ENCODE results near the gene MIPEP. TPM values are rescaled to one million over a fixed set of nuclear protein-coding genes. Genes with fewer than 3 reads are reported as not detected.

Gene MIPEP
- total RNA-seq, 1 donor from 2014 or later = 14.0 TPM

DNA sequence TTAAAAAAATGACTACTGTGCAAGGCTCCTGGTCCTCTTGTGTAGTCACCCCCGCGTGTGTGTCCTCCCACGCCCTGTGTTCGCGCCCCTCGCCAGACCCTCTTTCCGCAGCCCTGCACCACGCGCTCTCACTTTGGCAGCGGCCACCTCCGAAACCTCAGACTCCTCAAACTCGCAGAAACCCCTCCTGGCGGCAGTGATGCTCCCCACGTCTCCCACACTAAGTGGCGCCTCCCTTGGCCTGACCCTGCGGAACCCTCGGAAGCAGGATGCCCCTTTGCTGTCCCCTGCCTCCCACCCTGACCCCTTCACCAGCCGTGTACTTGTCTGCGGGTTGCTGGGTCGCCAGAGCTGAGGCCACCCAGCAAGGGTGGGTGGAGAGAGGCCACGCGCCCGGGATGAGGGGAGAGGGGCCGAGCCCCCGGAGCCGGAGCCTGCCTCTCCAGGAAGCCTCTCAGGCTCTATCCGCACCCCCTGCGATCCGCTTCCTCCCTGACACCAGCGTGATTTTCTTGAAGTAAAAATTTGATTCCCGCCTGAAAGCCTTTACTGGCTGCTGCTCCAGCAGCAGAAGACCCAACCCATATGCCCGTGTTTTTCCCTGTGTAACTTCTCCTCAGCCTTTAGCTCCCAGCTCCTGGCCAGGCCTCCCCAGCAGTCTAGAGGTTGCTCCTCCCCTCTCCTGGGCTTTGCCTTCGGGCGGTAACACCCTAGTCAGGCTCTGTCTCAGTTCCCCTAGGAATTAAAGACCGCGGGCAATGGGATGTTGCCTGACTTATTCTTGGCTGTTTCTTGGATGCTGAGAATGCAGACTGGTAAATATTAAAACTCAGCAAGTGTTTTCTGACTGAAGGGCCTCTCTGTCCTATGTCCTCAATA lies 55.2 kb downstream of the MIPEP start:
- Mint-ChIP-seq H3K4me1 (ENCODE audit: unreplicated experiment) (no peaks in the 10 kb centered on the region), H3K4me3 (ENCODE audit: unreplicated experiment) (no peak overlapping the region), H3K27ac (ENCODE audit: unreplicated experiment) (no peak overlapping the region)

GRCh38 chr13:23828866-23829265 lies 60.3 kb downstream of the MIPEP start:
- H3K4me1 Mint-ChIP-seq (ENCODE audit: unreplicated experiment) = no peaks in the 10 kb centered on the region
- peaks cover 11% of the 10 kb centered on the region for H3K9me3 Mint-ChIP-seq (ENCODE audit: unreplicated experiment)
- TF ChIP-seq, protein P1, sequence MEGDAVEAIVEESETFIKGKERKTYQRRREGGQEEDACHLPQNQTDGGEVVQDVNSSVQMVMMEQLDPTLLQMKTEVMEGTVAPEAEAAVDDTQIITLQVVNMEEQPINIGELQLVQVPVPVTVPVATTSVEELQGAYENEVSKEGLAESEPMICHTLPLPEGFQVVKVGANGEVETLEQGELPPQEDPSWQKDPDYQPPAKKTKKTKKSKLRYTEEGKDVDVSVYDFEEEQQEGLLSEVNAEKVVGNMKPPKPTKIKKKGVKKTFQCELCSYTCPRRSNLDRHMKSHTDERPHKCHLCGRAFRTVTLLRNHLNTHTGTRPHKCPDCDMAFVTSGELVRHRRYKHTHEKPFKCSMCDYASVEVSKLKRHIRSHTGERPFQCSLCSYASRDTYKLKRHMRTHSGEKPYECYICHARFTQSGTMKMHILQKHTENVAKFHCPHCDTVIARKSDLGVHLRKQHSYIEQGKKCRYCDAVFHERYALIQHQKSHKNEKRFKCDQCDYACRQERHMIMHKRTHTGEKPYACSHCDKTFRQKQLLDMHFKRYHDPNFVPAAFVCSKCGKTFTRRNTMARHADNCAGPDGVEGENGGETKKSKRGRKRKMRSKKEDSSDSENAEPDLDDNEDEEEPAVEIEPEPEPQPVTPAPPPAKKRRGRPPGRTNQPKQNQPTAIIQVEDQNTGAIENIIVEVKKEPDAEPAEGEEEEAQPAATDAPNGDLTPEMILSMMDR (IDR thresholded peaks at IDR 0.05) = no peak
- H3K36me3 Mint-ChIP-seq (ENCODE audit: unreplicated experiment) = peaks cover 21% of the 10 kb centered on the region
- no peak overlapping the region for H3K4me3 Mint-ChIP-seq (ENCODE audit: unreplicated experiment)
- no peak for DNase-seq (ENCODE audit: extremely low spot score, unreplicated experiment)
- no peaks in the 10 kb centered on the region for H3K27me3 Mint-ChIP-seq (ENCODE audit: unreplicated experiment)
- no peak overlapping the region for H3K27ac Mint-ChIP-seq (ENCODE audit: unreplicated experiment)

More for the DNA sequence above, 55.2 kb downstream of the MIPEP start:
- TF ChIP-seq, protein P1 (IDR thresholded peaks at IDR 0.05) = no peak
- H3K27me3 Mint-ChIP-seq (ENCODE audit: unreplicated experiment) = no peaks in the 10 kb centered on the region
- H3K36me3 Mint-ChIP-seq (ENCODE audit: unreplicated experiment) = peaks cover 12% of the 10 kb centered on the region
- H3K9me3 Mint-ChIP-seq (ENCODE audit: unreplicated experiment) = no peaks in the 10 kb centered on the region
- no peak for DNase-seq (ENCODE audit: extremely low spot score, unreplicated experiment)

DNA sequence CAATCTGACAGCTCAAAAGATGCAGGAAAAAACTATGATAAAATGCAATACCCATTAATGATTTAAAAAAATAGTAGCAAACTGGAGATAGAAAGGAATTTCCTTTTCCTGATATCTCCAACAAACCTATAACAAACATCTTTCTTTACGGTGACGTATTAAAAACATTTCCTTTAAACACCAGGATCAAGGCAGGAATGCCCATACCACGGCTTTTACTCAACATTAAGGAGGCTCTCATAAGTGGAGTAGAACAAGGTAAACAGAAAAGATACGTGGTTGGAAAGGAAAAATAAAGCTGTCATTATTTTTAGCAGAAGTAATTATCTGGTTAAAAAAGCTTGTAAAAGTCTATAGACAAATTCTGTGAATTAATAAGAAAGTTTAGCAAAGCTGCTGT lies 61.1 kb downstream of the MIPEP start:
- H3K27ac Mint-ChIP-seq (ENCODE audit: unreplicated experiment) = no peak overlapping the region
- TF ChIP-seq, protein P1 (IDR thresholded peaks at IDR 0.05) = no peak
- DNase-seq (ENCODE audit: extremely low spot score, unreplicated experiment) = no peak

GRCh38 chr13:23825179-23825578 lies 64.0 kb downstream of the MIPEP start:
- peaks cover 11% of the 10 kb centered on the region for H3K9me3 Mint-ChIP-seq (ENCODE audit: unreplicated experiment)
- no peak overlapping the region for H3K27ac Mint-ChIP-seq (ENCODE audit: unreplicated experiment)
- H3K36me3 Mint-ChIP-seq (ENCODE audit: unreplicated experiment) = peaks cover 22% of the 10 kb centered on the region
- H3K27me3 Mint-ChIP-seq (ENCODE audit: unreplicated experiment) = no peaks in the 10 kb centered on the region
- H3K4me3 Mint-ChIP-seq (ENCODE audit: unreplicated experiment) = no peak overlapping the region
- H3K4me1 Mint-ChIP-seq (ENCODE audit: unreplicated experiment) = no peaks in the 10 kb centered on the region
- DNase-seq (ENCODE audit: extremely low spot score, unreplicated experiment) = no peak
- TF ChIP-seq, protein P1 (IDR thresholded peaks at IDR 0.05) = no peak

More for the DNA sequence above, 61.1 kb downstream of the MIPEP start:
- Mint-ChIP-seq H3K36me3 (ENCODE audit: unreplicated experiment) (peaks cover 22% of the 10 kb centered on the region), H3K4me1 (ENCODE audit: unreplicated experiment) (no peaks in the 10 kb centered on the region), H3K27me3 (ENCODE audit: unreplicated experiment) (no peaks in the 10 kb centered on the region), H3K9me3 (ENCODE audit: unreplicated experiment) (peaks cover 11% of the 10 kb centered on the region), H3K4me3 (ENCODE audit: unreplicated experiment) (no peak overlapping the region)

DNA sequence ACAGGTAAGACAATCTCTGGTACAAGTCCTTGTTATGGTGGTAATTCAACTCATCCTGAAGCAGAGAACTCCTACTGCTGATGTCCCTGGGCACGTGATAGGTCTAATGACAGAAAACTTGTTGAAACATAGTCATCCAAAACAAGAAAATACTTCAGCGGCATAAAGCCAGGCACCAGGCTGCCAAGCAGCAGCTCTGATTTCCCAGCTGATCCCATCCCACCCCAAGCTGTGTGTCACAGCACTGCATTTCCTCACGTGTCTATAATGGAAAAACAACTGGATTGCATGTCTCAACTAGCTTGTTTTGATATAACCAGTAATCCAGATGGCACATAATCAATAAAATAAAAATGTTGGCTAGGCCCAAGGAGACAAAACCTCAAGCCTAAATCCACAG lies 64.8 kb downstream of the MIPEP start:
- Mint-ChIP-seq H3K27ac (ENCODE audit: unreplicated experiment) (no peak overlapping the region), H3K4me3 (ENCODE audit: unreplicated experiment) (no peak overlapping the region), H3K27me3 (ENCODE audit: unreplicated experiment) (no peaks in the 10 kb centered on the region), H3K9me3 (ENCODE audit: unreplicated experiment) (peaks cover 11% of the 10 kb centered on the region), H3K4me1 (ENCODE audit: unreplicated experiment) (no peaks in the 10 kb centered on the region), H3K36me3 (ENCODE audit: unreplicated experiment) (peaks cover 22% of the 10 kb centered on the region)
- no peak for DNase-seq (ENCODE audit: extremely low spot score, unreplicated experiment)
- TF ChIP-seq, protein P1 (IDR thresholded peaks at IDR 0.05) = no peak
